ENCODE measurements around the gene GOLT1A.

GOLT1A gene

GRCh38 chr1:204216880-204217647 lies 3.3 kb upstream of the GOLT1A start:
- no peak for DNase-seq

- DNase-seq = no peak
These were observed 2.4 kb upstream of the GOLT1A start for GRCh38 chr1:204216236-204216635.

- no peak for DNase-seq
These were observed 1.1 kb downstream of the GOLT1A start for GRCh38 chr1:204212715-204213114.

GRCh38 chr1:204211046-204211445 lies 2.7 kb downstream of the GOLT1A start:
- no peak for DNase-seq

- DNase-seq = peak; percentile 42 to 55
These were observed 6.6 kb downstream of the GOLT1A start for GRCh38 chr1:204207136-204207616.

- no peak for DNase-seq
These were observed 7.7 kb downstream of the GOLT1A start for GRCh38 chr1:204206121-204206520.

GRCh38 chr1:204205486-204205885 lies 8.3 kb downstream of the GOLT1A start:
- DNase-seq = no peak

- no peak for DNase-seq
These were observed 8.8 kb downstream of the GOLT1A start for GRCh38 chr1:204204944-204205343.

GRCh38 chr1:204203206-204203767 lies 10.5 kb downstream of the GOLT1A start:
- DNase-seq = no peak

- no peak for DNase-seq
These were observed 11.3 kb downstream of the GOLT1A start for GRCh38 chr1:204202481-204202880.

GRCh38 chr1:204201348-204202040 lies 12.3 kb downstream of the GOLT1A start:
- DNase-seq = no peak

GRCh38 chr1:204199579-204199978 lies 14.2 kb downstream of the GOLT1A start:
- DNase-seq = no peak

- DNase-seq = no peak
These were observed 15.1 kb downstream of the GOLT1A start for GRCh38 chr1:204198348-204199340.

- DNase-seq = no peak
These were observed 16.7 kb downstream of the GOLT1A start for GRCh38 chr1:204197068-204197467.

GRCh38 chr1:204196068-204196795 lies 17.6 kb downstream of the GOLT1A start, which contains the start of gene KISS1:
TSS of gene KISS1 (minus strand) at chr1:204196491. CDS start at chr1:204192876, 3,615 bp downstream.
- no peak for DNase-seq

- no peak for DNase-seq
These were observed 19.0 kb downstream of the GOLT1A start for GRCh38 chr1:204194771-204195170.

GRCh38 chr1:204194080-204194479 lies 19.7 kb downstream of the GOLT1A start:
- DNase-seq = no peak

- no peak for DNase-seq
These were observed 21.0 kb downstream of the GOLT1A start for GRCh38 chr1:204192589-204193352.

GRCh38 chr1:204192046-204192445 lies 21.7 kb downstream of the GOLT1A start:
- no peak for DNase-seq

GRCh38 chr1:204191456-204191855 lies 22.3 kb downstream of the GOLT1A start:
- no peak for DNase-seq
